H9 (cell line): ENCODE data around the gene TCTN2. TPM values are rescaled to one million over a fixed set of nuclear protein-coding genes. Genes with fewer than 3 reads are reported as not detected.

Experiments used
- DNase-seq: peaks from one replicate; pipeline ENCODE4 v3.0.0-alpha.2; 2017
- H2AFZ ChIP-seq: one replicate; pipeline ENCODE4 v1.6.1; 2013; ENCODE audit warnings: mild to moderate bottlenecking, low read length, control low read depth, moderate library complexity
- H2AK5ac ChIP-seq: 2 replicates; pipeline ENCODE4 v1.6.1; 2013; ENCODE audit warnings: low read length, control low read depth, mixed read lengths; ENCODE audit not compliant: insufficient read length
- H2BK120ac ChIP-seq: one replicate; pipeline ENCODE4 v1.6.1; 2013; ENCODE audit warnings: low read depth, mild to moderate bottlenecking, low read length, control low read depth, inconsistent platforms; ENCODE audit not compliant: poor library complexity, severe bottlenecking
- H2BK12ac ChIP-seq: 2 replicates; pipeline ENCODE4 v1.6.1; 2013; ENCODE audit warnings: low read length, control low read depth, mixed read lengths, low read depth; ENCODE audit not compliant: insufficient read length
- H2BK15ac ChIP-seq: 2 replicates; pipeline ENCODE4 v1.6.1; 2013; ENCODE audit warnings: low read depth, low read length, control low read depth
- H2BK20ac ChIP-seq: one replicate; pipeline ENCODE4 v1.6.1; 2013; ENCODE audit warnings: low read depth, mild to moderate bottlenecking, low read length, control low read depth, inconsistent platforms; ENCODE audit not compliant: poor library complexity, severe bottlenecking
- H2BK5ac ChIP-seq: 2 replicates; pipeline ENCODE4 v1.6.1; 2013; ENCODE audit warnings: low read length, control low read depth, mixed read lengths; ENCODE audit not compliant: insufficient read length
- H3K14ac ChIP-seq: 2 replicates; pipeline ENCODE4 v1.6.1; 2013; ENCODE audit warnings: low read length, control low read depth; ENCODE audit not compliant: insufficient read depth
- H3K18ac ChIP-seq: 2 replicates; pipeline ENCODE4 v1.6.1; 2013; ENCODE audit warnings: low read depth, mild to moderate bottlenecking, mixed read lengths, low read length, control low read depth; ENCODE audit not compliant: insufficient read length
- H3K23ac ChIP-seq: 2 replicates; pipeline ENCODE4 v1.6.1; 2013; ENCODE audit warnings: low read length, control low read depth, mixed read lengths, low read depth; ENCODE audit not compliant: insufficient read length
- H3K23me2 ChIP-seq: 2 replicates; pipeline ENCODE4 v1.6.1; 2013; ENCODE audit warnings: low read depth, mild to moderate bottlenecking, mixed read lengths, low read length, control low read depth; ENCODE audit not compliant: insufficient read length, poor library complexity, severe bottlenecking
- H3K27ac ChIP-seq: 2 replicates; pipeline ENCODE4 v1.5.1; 2013; ENCODE audit warnings: low read length, control low read depth, mixed read lengths, low read depth; ENCODE audit not compliant: insufficient read length
- H3K27me3 ChIP-seq: 2 replicates; pipeline ENCODE4 v1.6.1; 2013; ENCODE audit warnings: low read length, control low read depth, inconsistent platforms; ENCODE audit not compliant: insufficient read depth
- H3K4ac ChIP-seq: 2 replicates; pipeline ENCODE4 v1.6.1; 2013; ENCODE audit warnings: low read depth, mild to moderate bottlenecking, control low read depth, inconsistent platforms, low read length, moderate library complexity
- H3K4me1 ChIP-seq: 2 replicates; pipeline ENCODE4 v1.6.1; 2013; ENCODE audit warnings: low read length, control low read depth, inconsistent platforms; ENCODE audit not compliant: insufficient read depth
- H3K4me2 ChIP-seq: 2 replicates; pipeline ENCODE4 v1.6.1; 2013; ENCODE audit warnings: low read length, control low read depth, mixed read lengths; ENCODE audit not compliant: insufficient read length, insufficient read depth
- H3K56ac ChIP-seq: 2 replicates; pipeline ENCODE4 v1.6.1; 2013; ENCODE audit warnings: low read depth, mild to moderate bottlenecking, mixed read lengths, low read length, control low read depth; ENCODE audit not compliant: insufficient read length
- H3K79me1 ChIP-seq: 2 replicates; pipeline ENCODE4 v1.6.1; 2013; ENCODE audit warnings: low read depth, mild to moderate bottlenecking, moderate library complexity, low read length, control low read depth, inconsistent platforms; ENCODE audit not compliant: insufficient read depth, poor library complexity, severe bottlenecking
- H3K79me2 ChIP-seq: 2 replicates; pipeline ENCODE4 v1.6.1; 2013; ENCODE audit warnings: low read length, control low read depth, inconsistent platforms; ENCODE audit not compliant: insufficient read depth
- H3K9ac ChIP-seq: 2 replicates; pipeline ENCODE4 v1.6.1; 2013; ENCODE audit warnings: low read length, control low read depth, mixed read lengths; ENCODE audit not compliant: insufficient read length; ENCODE audit errors: extremely low read depth
- H3K9me3 ChIP-seq: one replicate; pipeline ENCODE4 v1.6.1; 2013; ENCODE audit warnings: low read depth, low read length, inconsistent platforms; ENCODE audit not compliant: control insufficient read depth
- H3T11ph ChIP-seq: one replicate; pipeline ENCODE4 v1.6.1; 2013; ENCODE audit warnings: mild to moderate bottlenecking, low read length, control low read depth, inconsistent platforms
- H4K20me1 ChIP-seq: one replicate; pipeline ENCODE4 v1.6.1; 2013; ENCODE audit not compliant: control insufficient read depth, insufficient read length, insufficient read depth
- H4K5ac ChIP-seq: 2 replicates; pipeline ENCODE4 v1.6.1; 2013; ENCODE audit warnings: low read depth, mild to moderate bottlenecking, mixed read lengths, low read length, control low read depth; ENCODE audit not compliant: insufficient read length
- H4K8ac ChIP-seq: replicated peaks from 2 replicates; pipeline ENCODE4 v1.6.1; 2013; ENCODE audit warnings: low read length, control low read depth, mixed read lengths, low read depth; ENCODE audit not compliant: insufficient read length
- H4K91ac ChIP-seq: 2 replicates; pipeline ENCODE4 v1.6.1; 2013; ENCODE audit warnings: low read depth, mild to moderate bottlenecking, moderate library complexity, mixed read lengths, low read length, control low read depth; ENCODE audit not compliant: insufficient read length
- H3K27ac Mint-ChIP-seq, 3 experiments: 2 replicates in 2 of 3; 3 replicates in 1 of 3; pipeline ENCODE4 v1.8.0; 2020 to 2021; ENCODE audit warnings: mixed read lengths in 3 of 3, mild to moderate bottlenecking in 1 of 3, moderate library complexity in 1 of 3
- H3K27me3 Mint-ChIP-seq: 2 replicates; pipeline ENCODE4 v1.8.0; 2021; ENCODE audit warnings: low read depth, mild to moderate bottlenecking, moderate library complexity, mixed read lengths
- H3K36me3 Mint-ChIP-seq, 3 experiments: 2 replicates in 2 of 3; 3 replicates in 1 of 3; pipeline ENCODE4 v1.8.0; 2020 to 2021; ENCODE audit warnings: low read depth in 3 of 3, mixed read lengths in 3 of 3; ENCODE audit not compliant: insufficient read depth in 1 of 3
- H3K4me1 Mint-ChIP-seq, 2 experiments: 2 replicates each; pipeline ENCODE4 v1.8.0; 2020; ENCODE audit warnings: mixed read lengths in 2 of 2
- H3K4me3 Mint-ChIP-seq, 2 experiments: 2 replicates in 1 of 2; 3 replicates in 1 of 2; pipeline ENCODE4 v1.8.0; 2020 to 2021; ENCODE audit warnings: mild to moderate bottlenecking in 2 of 2, mixed read lengths in 2 of 2, moderate library complexity in 1 of 2
- H3K9me3 Mint-ChIP-seq, 2 experiments: 2 replicates in 1 of 2; 3 replicates in 1 of 2; pipeline ENCODE4 v1.8.0; 2020; ENCODE audit warnings: mild to moderate bottlenecking in 2 of 2, mixed read lengths in 2 of 2, moderate library complexity in 1 of 2
- CTCF ChIP-seq: fragments of 200-600 bp; sonication (generic); conservative IDR thresholded peaks from 3 replicates; pipeline ENCODE4 v1.8.0; 2021; ENCODE audit warnings: antibody characterized with exemption, mild to moderate bottlenecking
- WGBS: extraction: QIAGEN DNeasy Blood & Tissue Kit; methylation state at CpG from one replicate; pipeline ENCODE4 v1.1.7; 2013; ENCODE audit warnings: missing lambda C conversion rate, low lambda C conversion rate, mixed read lengths; ENCODE audit not compliant: insufficient read length; ENCODE audit errors: extremely low coverage; 5-methylcytosine and 5-hydroxymethylcytosine counted together
- total RNA-seq: library from RNA; stranded (reverse); gene quantifications from 2 replicates; pipeline ENCODE4 v1.2.1, GENCODE V29; 2021

TCTN2 gene
- total RNA-seq, 1 experiment from 2014 or later: 7.4 TPM

- no CpG with 5 or more reads among the region's 15 CpGs for WGBS
- H3K4me1 Mint-ChIP-seq: no peaks in the 10 kb centered on the region
Observed at GRCh38 chr12:123621619-123622530, 49.0 kb upstream of the TCTN2 start.

More at GRCh38 chr12:123621619-123622530, 49.0 kb upstream of the TCTN2 start:
- peak overlapping the region in 1 of 3 experiments; percentile 36; a peak in 1 of 7 replicates for H3K27ac Mint-ChIP-seq
- no peaks in the 10 kb centered on the region for H3K4me1 ChIP-seq
- H2BK15ac ChIP-seq: no peak overlapping the region
- H4K8ac ChIP-seq: no peak overlapping the region
- no peak overlapping the region for H3K18ac ChIP-seq
- no peaks in the 10 kb centered on the region for H4K20me1 ChIP-seq
- no peak overlapping the region for H3T11ph ChIP-seq
- no peaks in the 10 kb centered on the region for H3K9me3 ChIP-seq
- no peak overlapping the region for H4K5ac ChIP-seq
- H3K4me3 Mint-ChIP-seq: no peak overlapping the region
- H3K79me1 ChIP-seq: no peaks in the 10 kb centered on the region
- no peak for DNase-seq
- no peak for TF ChIP-seq CTCF
- H3K4ac ChIP-seq: no peak overlapping the region
- no peak overlapping the region for H2AFZ ChIP-seq
- H3K27me3 Mint-ChIP-seq: no peaks in the 10 kb centered on the region
- H3K9ac ChIP-seq: no peak overlapping the region
- H2BK5ac ChIP-seq: no peak overlapping the region
- H3K27me3 ChIP-seq: no peaks in the 10 kb centered on the region
- peaks cover 34 to 85% (median 70%) of the 10 kb centered on the region in 3 experiments; a peak in 6 of 7 replicates for H3K36me3 Mint-ChIP-seq
- no peak overlapping the region for H3K56ac ChIP-seq
- H3K23me2 ChIP-seq: no peaks in the 10 kb centered on the region
- H3K23ac ChIP-seq: no peak overlapping the region
- H2BK12ac ChIP-seq: no peak overlapping the region
- no peak overlapping the region for H4K91ac ChIP-seq
- H2BK20ac ChIP-seq: no peak overlapping the region
- H3K79me2 ChIP-seq: no peaks in the 10 kb centered on the region
- no peak overlapping the region for H2BK120ac ChIP-seq
- H3K9me3 Mint-ChIP-seq: no peaks in the 10 kb centered on the region
- no peak overlapping the region for H3K27ac ChIP-seq
- no peak overlapping the region for H3K4me2 ChIP-seq
- no peak overlapping the region for H2AK5ac ChIP-seq
- no peak overlapping the region for H3K14ac ChIP-seq
